Natural killer cell treated with Interleukin-12 subunit alpha and Interleukin-12 subunit beta and Interleukin-15 and Interleukin-18, amount 100 ng/mL, for 72 hours (primary cell): ENCODE measurements around the gene CWC25. TPM values are rescaled to one million over a fixed set of nuclear protein-coding genes. Genes with fewer than 3 reads are reported as not detected.

ENCODE experiments used
- total RNA-seq, 2 donors: library from RNA; stranded (reverse); gene quantifications; one replicate each; pipeline ENCODE4 v1.2.3, GENCODE V29; 2022

The CWC25 gene
- total RNA-seq, 2 donors from 2014 or later: 36.8 to 39.3 TPM

Other genes with a start within 250 kb of the CWC25 start
- gene SRCIN1, start 219.4 kb downstream of the CWC25 start, total RNA-seq: under 1 TPM; 0.05 to 0.28 TPM
- gene EPOP, start 150.4 kb downstream of the CWC25 start, total RNA-seq: 10 to 100 TPM; 20.5 to 41.0 TPM
- gene MLLT6, start 120.0 kb downstream of the CWC25 start, total RNA-seq: 100 to 1,000 TPM; 319 to 324 TPM
- 10 to 100 TPM; 48.3 to 58.7 TPM for gene CISD3, start 95.0 kb downstream of the CWC25 start, total RNA-seq
- gene PCGF2, start 77.0 kb downstream of the CWC25 start, total RNA-seq: not detected
- 100 to 1,000 TPM; 288 to 306 TPM for gene PSMB3, start 72.6 kb downstream of the CWC25 start, total RNA-seq
- gene PIP4K2B, start 25.8 kb downstream of the CWC25 start, total RNA-seq: 10 to 100 TPM; 25.4 to 33.2 TPM
- gene RPL23, start 28.4 kb upstream of the CWC25 start, total RNA-seq: 1,000 to 10,000 TPM; 1,120 to 1,259 TPM
- 100 to 1,000 TPM; 214 to 390 TPM for gene LASP1, start 44.7 kb upstream of the CWC25 start, total RNA-seq
- gene FBXO47, start 142.1 kb upstream of the CWC25 start, total RNA-seq: under 1 TPM in 1 of 2 donors, not detected in 1; 0.12 TPM